Kidney (tissue), 14 donors: ENCODE data around the gene EHBP1L1. TPM values are rescaled to one million over a fixed set of nuclear protein-coding genes. Genes with fewer than 3 reads are reported as not detected.

Experiments used
- DNase-seq, 5 donors: peaks; one replicate each; pipeline ENCODE4 v3.0.0-alpha.2; 2013 to 2020
- FAIRE-seq: peaks from 2 replicates; lab custom pipeline; 2012; peaks lifted over from hg19 to GRCh38; lab: Jason Lieb, UNC
- H3K27ac ChIP-seq, 2 donors: one replicate each; pipeline ENCODE4 v1.7.0; 2013; ENCODE audit warnings: low read depth in 2 of 2, low read length in 2 of 2, inconsistent platforms in 1 of 2
- H3K27me3 ChIP-seq: one replicate; pipeline ENCODE4 v1.7.1; 2013; ENCODE audit warnings: low read length, inconsistent platforms; ENCODE audit not compliant: control insufficient read depth, insufficient read depth
- H3K36me3 ChIP-seq, 3 donors: one replicate each; pipeline versions ENCODE4 v1.7.0 to v1.7.1; 2013; ENCODE audit warnings: low read length in 3 of 3, control low read depth in 1 of 3, inconsistent platforms in 1 of 3; ENCODE audit not compliant: insufficient read depth in 3 of 3, control insufficient read depth in 2 of 3
- H3K4me1 ChIP-seq, 3 donors: one replicate each; pipeline versions ENCODE4 v1.7.0 to v1.7.1; 2013; ENCODE audit warnings: low read length in 3 of 3, inconsistent platforms in 1 of 3, low read depth in 1 of 3; ENCODE audit not compliant: control insufficient read depth in 2 of 3, insufficient read depth in 2 of 3
- H3K4me3 ChIP-seq, 3 donors: one replicate each; pipeline versions ENCODE4 v1.7.0 to v1.8.1; 2013; ENCODE audit warnings: low read length in 3 of 3, control low read depth in 1 of 3, inconsistent platforms in 1 of 3
- H3K9ac ChIP-seq, 3 donors: one replicate each; pipeline versions ENCODE4 v1.7.0 to v1.7.1; 2013; ENCODE audit warnings: low read length in 3 of 3, control low read depth in 1 of 3, inconsistent platforms in 1 of 3
- H3K9me3 ChIP-seq, 3 donors: one replicate each; pipeline versions ENCODE4 v1.7.0 to v1.7.1; 2013; ENCODE audit warnings: low read length in 3 of 3, control low read depth in 1 of 3, inconsistent platforms in 1 of 3; ENCODE audit not compliant: control insufficient read depth in 2 of 3, insufficient read depth in 1 of 3
- CTCF ChIP-seq: IDR thresholded peaks from 3 replicates; pipeline ENCODE4 v1.5.1; 2012; ENCODE audit warnings: mild to moderate bottlenecking, moderate library complexity, borderline replicate concordance; ENCODE audit not compliant: insufficient read depth; ENCODE audit errors: extremely low read depth
- intact Hi-C: fragments of 100-400 bp; cut with DNase I; formaldehyde crosslinking; loops from one replicate; pipeline ENCODE4 v1.11.1; 2022
- polyA plus RNA-seq: library from polyadenylated mRNA; stranded (reverse); fragments of 350-450 nt; fragmentation: Illumina TruSeq; extraction: RNeasy Lipid Tissue Mini Kit (QIAGEN cat#74804); gene quantifications from one replicate; pipeline ENCODE4 v1.2.3, GENCODE V29; 2014; ENCODE audit warnings: low read depth, low replicate concordance; ENCODE audit not compliant: insufficient read depth
- total RNA-seq: library from RNA; stranded (reverse); fragmentation: NEBNext Ultra II Directional; extraction: Animal tissue kit (Norgen Biotek cat#: 25700); gene quantifications from one replicate; pipeline ENCODE4 v1.2.1, GENCODE V29; 2021
- donor health status: control.
- donor health status: control.
- donor health status: control.
- donor health status: control.
- donor health status: control.
- donor health status: DM: yes; HTN: yes; CAD: no.
- donor health status: Normal renal cell carcinoma (clear cell type).

EHBP1L1 gene
- total and polyA plus RNA-seq, 2 donors from 2014 or later: 20.5 to 95.4 TPM

- intact Hi-C loops: no loop called here
- H3K4me3 ChIP-seq: no peak overlapping the region
- no peaks in the 10 kb centered on the region for H3K4me1 ChIP-seq
- H3K36me3 ChIP-seq: peaks cover 2 to 36% (median 31%) of the 10 kb centered on the region in 3 donors
- H3K27me3 ChIP-seq: no peaks in the 10 kb centered on the region
- no peak for TF ChIP-seq CTCF
- FAIRE-seq (no peak), DNase-seq (no peak)
- no peaks in the 10 kb centered on the region for H3K9me3 ChIP-seq
- H3K9ac ChIP-seq: no peak overlapping the region
- H3K27ac ChIP-seq: no peak overlapping the region
Measured at GRCh38 chr11:65627202-65627601, 51.3 kb downstream of the EHBP1L1 start.

GRCh38 chr11:65629579-65629978 lies 53.7 kb downstream of the EHBP1L1 start:
- peaks cover 3 to 38% (median 35%) of the 10 kb centered on the region in 3 donors for H3K36me3 ChIP-seq
- TF ChIP-seq CTCF: no peak
- H3K9me3 ChIP-seq: no peaks in the 10 kb centered on the region
- FAIRE-seq (no peak), DNase-seq (peak in 1 of 5 donors; percentile 34)
- no peaks in the 10 kb centered on the region for H3K27me3 ChIP-seq
- H3K27ac ChIP-seq: no peak overlapping the region
- intact Hi-C loops: no loop called here
- no peak overlapping the region for H3K4me3 ChIP-seq
- no peak overlapping the region for H3K9ac ChIP-seq
- H3K4me1 ChIP-seq: no peaks in the 10 kb centered on the region

DNA sequence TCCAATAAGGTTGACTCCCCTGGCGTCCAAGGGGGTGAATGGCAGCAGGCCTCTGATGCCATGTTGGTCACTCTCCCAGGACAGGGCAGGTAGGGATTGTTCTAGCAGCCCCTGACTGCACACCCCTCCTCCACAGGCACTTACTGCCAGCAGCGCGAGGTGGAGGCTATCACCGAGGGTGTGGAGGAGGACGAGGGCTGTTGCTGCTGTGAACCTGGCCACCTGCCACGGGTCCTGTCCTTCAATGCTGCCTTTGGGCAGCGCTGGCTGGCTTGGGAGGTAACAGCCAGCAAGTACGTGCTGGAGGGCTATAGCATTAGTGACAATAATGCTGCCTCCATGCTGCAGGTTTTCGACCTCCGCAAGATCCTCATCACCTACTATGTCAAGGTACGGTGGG lies 54.4 kb downstream of the EHBP1L1 start:
- Histone ChIP-seq H3K27me3 (no peaks in the 10 kb centered on the region), H3K4me1 (no peaks in the 10 kb centered on the region), H3K4me3 (no peak overlapping the region), H3K9me3 (no peaks in the 10 kb centered on the region), H3K9ac (no peak overlapping the region), H3K27ac (no peak overlapping the region), H3K36me3 (peaks cover 5 to 44% (median 42%) of the 10 kb centered on the region in 3 donors)
- DNase-seq (no peak), FAIRE-seq (no peak)
- TF ChIP-seq CTCF: no peak
- intact Hi-C loops: no loop called here

DNA sequence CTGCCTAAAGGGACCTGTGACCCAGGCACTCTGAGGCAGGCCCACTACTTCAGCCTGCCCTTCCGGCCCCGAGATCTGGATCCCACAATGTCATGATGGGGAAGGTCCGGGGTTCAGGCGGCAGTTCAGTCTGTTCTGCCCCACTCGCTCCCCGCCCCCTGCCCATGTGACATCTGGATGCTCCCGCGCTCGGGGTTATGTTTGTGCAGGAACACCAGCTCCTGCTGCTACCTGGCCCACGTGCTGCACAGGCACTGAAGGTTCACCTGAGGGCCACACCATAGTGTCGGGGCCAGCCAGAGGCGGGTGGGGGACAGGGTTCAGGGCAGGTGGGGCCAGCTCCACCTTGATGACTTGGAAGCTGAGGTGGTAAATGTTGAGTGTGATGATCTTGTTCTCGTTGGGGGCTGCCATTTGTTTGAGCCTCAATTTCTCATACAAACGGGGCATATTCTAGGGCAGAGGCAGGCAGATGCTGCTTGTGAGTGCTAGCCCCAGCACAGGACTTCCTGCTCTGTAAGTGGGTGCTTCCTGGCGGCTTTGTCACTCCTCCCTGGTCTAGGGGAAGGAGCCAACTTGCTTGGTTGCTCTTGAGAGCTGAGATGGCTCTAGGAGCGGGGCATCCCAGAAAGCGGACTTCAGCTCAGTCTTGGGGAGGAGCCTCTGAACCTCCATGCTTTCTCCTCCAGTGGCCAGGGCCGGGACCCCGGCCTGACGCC lies 57.7 kb downstream of the EHBP1L1 start:
- Histone ChIP-seq H3K9ac (no peak overlapping the region), H3K9me3 (no peaks in the 10 kb centered on the region), H3K4me3 (no peak overlapping the region), H3K4me1 (peaks cover 0 to 9% (median 0%) of the 10 kb centered on the region in 3 donors), H3K27me3 (no peaks in the 10 kb centered on the region), H3K36me3 (peaks cover 4 to 37% (median 36%) of the 10 kb centered on the region in 3 donors), H3K27ac (no peak overlapping the region)
- no peak for TF ChIP-seq CTCF
- DNase-seq: no peak
- no peak for FAIRE-seq
- intact Hi-C loops: no loop called here
